Measurements from ENCODE around the gene LGALSL. TPM values are rescaled to one million over a fixed set of nuclear protein-coding genes. Genes with fewer than 3 reads are reported as not detected.

LGALSL gene
- total and polyA plus RNA-seq, 2 of the 13 experiments (the other 11 are each of a cell fraction or from before 2014, with no cell fraction given), result 15.4 to 20.0 TPM

DNA sequence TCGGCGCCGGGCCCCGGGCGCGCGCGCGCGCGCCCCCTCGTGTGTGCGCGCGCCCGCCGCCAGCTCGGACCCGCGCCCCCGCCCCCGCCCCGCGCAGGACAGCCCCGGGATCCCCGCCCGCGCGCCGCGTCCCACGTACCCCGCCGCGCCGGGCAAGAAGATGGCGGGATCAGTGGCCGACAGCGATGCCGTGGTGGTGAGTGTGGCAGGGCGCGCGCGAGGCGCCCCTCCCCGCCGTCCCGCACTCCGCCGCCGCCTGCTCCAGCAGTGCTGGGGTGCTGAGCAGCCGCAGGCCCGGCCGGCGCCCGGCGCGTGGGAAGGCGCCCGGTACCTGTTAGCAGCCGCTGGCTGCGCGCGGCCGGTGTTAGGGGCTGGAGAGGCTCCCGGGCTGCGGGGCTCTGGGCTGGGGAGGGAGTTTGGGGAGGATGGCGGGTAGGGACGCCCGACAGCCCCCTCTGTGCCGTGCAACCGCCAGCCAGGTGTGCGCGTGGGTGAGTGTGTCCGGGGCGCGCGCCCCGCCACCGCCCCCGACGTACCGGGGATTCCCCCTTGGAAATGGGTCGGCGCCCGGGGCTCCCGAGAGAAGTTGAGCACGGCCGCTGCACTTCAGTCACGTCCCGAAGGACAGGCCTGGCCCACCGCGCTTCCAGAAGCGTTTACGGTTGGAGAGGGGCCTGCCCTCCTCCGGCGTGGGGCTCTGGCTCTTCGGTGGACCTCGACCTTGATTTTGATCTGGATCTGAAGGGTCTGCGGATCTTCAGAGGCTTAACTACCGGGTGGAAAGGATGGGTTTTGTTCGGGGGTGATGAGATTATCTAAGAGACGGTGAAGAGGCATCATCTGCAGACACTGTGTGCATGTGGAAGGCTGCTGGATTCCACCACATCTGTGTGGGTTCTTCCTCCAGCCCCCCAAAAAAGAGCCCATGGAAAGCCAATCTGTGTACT lies 697 bp downstream of the LGALSL start (continued):
- TF ChIP-seq, protein P1, sequence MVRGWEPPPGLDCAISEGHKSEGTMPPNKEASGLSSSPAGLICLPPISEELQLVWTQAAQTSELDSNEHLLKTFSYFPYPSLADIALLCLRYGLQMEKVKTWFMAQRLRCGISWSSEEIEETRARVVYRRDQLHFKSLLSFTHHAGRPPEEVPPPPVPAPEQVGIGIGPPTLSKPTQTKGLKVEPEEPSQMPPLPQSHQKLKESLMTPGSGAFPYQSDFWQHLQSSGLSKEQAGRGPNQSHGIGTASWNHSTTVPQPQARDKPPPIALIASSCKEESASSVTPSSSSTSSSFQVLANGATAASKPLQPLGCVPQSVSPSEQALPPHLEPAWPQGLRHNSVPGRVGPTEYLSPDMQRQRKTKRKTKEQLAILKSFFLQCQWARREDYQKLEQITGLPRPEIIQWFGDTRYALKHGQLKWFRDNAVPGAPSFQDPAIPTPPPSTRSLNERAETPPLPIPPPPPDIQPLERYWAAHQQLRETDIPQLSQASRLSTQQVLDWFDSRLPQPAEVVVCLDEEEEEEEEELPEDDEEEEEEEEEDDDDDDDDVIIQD (CRISPR knock-in tag; IDR thresholded peaks at IDR 0.05; ENCODE audit: low read depth), result 0 out of 2 replicates have a peak, but pooled peaks have one; percentile 12
- peak; percentile 91 for TF ChIP-seq HIVEP1 (CRISPR knock-in tag; IDR thresholded peaks at IDR 0.05)
- TF ChIP-seq DMAP1 (CRISPR knock-in tag; IDR thresholded peaks at IDR 0.05), result peak; percentile 31; the same call in 1 of the 2 replicates
- TF ChIP-seq ZBTB20 (CRISPR knock-in tag; IDR thresholded peaks at IDR 0.05; ENCODE audit: borderline replicate concordance, low read depth), result no peak
- TF ChIP-seq KDM5B (CRISPR knock-in tag; IDR thresholded peaks at IDR 0.05; ENCODE audit: borderline replicate concordance), result peak; percentile 58; the same call in 1 of the 2 replicates
- TF ChIP-seq ZMAT3 (CRISPR knock-in tag; conservative IDR thresholded peaks at IDR 0.05), result peak; percentile 62
- no peak; the same call in 1 of the 2 replicates for TF ChIP-seq ZNF543 (CRISPR knock-in tag; IDR thresholded peaks at IDR 0.05)
- TF ChIP-seq, protein P2, sequence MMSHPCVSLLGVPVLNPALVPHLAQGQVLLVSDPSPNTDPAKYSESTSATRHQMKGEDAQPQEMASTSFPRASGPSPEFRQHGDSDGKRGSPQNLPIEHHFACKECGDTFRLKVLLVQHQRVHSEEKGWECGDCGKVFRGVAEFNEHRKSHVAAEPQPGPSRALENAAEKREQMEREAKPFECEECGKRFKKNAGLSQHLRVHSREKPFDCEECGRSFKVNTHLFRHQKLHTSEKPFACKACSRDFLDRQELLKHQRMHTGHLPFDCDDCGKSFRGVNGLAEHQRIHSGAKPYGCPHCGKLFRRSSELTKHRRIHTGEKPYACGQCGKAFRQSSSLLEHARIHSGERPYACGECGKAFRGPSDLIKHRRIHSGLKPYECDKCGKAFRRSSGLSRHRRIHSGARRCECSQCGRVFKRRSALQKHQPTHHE (CRISPR knock-in tag; IDR thresholded peaks at IDR 0.05; ENCODE audit: borderline replicate concordance), result peak; percentile 68; the same call in 1 of the 2 replicates
- TF ChIP-seq, protein P3, sequence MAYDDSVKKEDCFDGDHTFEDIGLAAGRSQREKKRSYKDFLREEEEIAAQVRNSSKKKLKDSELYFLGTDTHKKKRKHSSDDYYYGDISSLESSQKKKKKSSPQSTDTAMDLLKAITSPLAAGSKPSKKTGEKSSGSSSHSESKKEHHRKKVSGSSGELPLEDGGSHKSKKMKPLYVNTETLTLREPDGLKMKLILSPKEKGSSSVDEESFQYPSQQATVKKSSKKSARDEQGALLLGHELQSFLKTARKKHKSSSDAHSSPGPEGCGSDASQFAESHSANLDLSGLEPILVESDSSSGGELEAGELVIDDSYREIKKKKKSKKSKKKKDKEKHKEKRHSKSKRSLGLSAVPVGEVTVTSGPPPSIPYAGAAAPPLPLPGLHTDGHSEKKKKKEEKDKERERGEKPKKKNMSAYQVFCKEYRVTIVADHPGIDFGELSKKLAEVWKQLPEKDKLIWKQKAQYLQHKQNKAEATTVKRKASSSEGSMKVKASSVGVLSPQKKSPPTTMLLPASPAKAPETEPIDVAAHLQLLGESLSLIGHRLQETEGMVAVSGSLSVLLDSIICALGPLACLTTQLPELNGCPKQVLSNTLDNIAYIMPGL (CRISPR knock-in tag; IDR thresholded peaks at IDR 0.05; ENCODE audit: borderline replicate concordance in 1 of 2, low read depth in 1 of 2), result peak; percentile 4 to 67; a peak in 2 of 4 replicates
- no peak for TF ChIP-seq HNF4G (IDR thresholded peaks at IDR 0.05; ENCODE audit: borderline replicate concordance, low read depth, low read length)
- TF ChIP-seq HNF4G (CRISPR knock-in tag; IDR thresholded peaks at IDR 0.05; ENCODE audit: borderline replicate concordance, low read depth), result 0 out of 2 replicates have a peak, but pooled peaks have one; percentile 40
- TF ChIP-seq ARHGAP35 (CRISPR knock-in tag; IDR thresholded peaks at IDR 0.05; ENCODE audit: borderline replicate concordance), result 0 out of 2 replicates have a peak, but pooled peaks have one; percentile 26
- TF ChIP-seq, protein P4, sequence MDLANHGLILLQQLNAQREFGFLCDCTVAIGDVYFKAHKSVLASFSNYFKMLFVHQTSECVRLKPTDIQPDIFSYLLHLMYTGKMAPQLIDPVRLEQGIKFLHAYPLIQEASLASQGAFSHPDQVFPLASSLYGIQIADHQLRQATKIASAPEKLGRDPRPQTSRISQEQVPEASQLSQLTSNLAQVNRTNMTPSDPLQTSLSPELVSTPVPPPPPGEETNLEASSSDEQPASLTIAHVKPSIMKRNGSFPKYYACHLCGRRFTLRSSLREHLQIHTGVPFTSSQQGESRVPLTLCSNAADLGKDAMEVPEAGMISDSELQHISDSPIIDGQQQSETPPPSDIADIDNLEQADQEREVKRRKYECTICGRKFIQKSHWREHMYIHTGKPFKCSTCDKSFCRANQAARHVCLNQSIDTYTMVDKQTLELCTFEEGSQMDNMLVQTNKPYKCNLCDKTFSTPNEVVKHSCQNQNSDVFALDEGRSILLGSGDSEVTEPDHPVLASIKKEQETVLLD (CRISPR knock-in tag; IDR thresholded peaks at IDR 0.05; ENCODE audit: low read depth), result no peak
- TF ChIP-seq JDP2 (CRISPR knock-in tag; IDR thresholded peaks at IDR 0.05; ENCODE audit: borderline replicate concordance), result no peak
- no peak for TF ChIP-seq TOE1 (CRISPR knock-in tag; IDR thresholded peaks at IDR 0.05)
- peak; percentile 54 for TF ChIP-seq ZNF883 (CRISPR knock-in tag; IDR thresholded peaks at IDR 0.05; ENCODE audit: not compliant biosample characterization)
- no peak for TF ChIP-seq REXO4 (CRISPR knock-in tag; IDR thresholded peaks at IDR 0.05; ENCODE audit: borderline replicate concordance)
- TF ChIP-seq KDM3A (CRISPR knock-in tag; IDR thresholded peaks at IDR 0.05; ENCODE audit: low read depth), result no peak
- TF ChIP-seq ZNF20 (CRISPR knock-in tag; IDR thresholded peaks at IDR 0.05), result 0 out of 2 replicates have a peak, but pooled peaks have one; percentile 54
- TF ChIP-seq ZNF879 (CRISPR knock-in tag; IDR thresholded peaks at IDR 0.05), result 0 out of 2 replicates have a peak, but pooled peaks have one; percentile 40
- no peak for TF ChIP-seq NFRKB (IDR thresholded peaks at IDR 0.05)
- peak; percentile 19; the same call in 1 of the 2 replicates for TF ChIP-seq FOSL2 (CRISPR knock-in tag; IDR thresholded peaks at IDR 0.05)
